Esophagus muscularis mucosa (tissue), 4 donors: ENCODE measurements around the gene DFFB. TPM values are rescaled to one million over a fixed set of nuclear protein-coding genes. Genes with fewer than 3 reads are reported as not detected.

Experiments used
- DNase-seq: peaks from one replicate; pipeline ENCODE4 v3.0.0-alpha.2; 2017; ENCODE audit errors: extremely low spot score
- H3K27ac ChIP-seq, 4 donors: fragments of 200-600 bp; sonication (generic); replicated peaks in 1 of 4; 1 replicate in 3 of 4; 2 replicates in 1 of 4; pipeline ENCODE4 v1.5.1; 2016 to 2019; ENCODE audit warnings: mild to moderate bottlenecking in 1 of 4
- H3K27me3 ChIP-seq, 4 donors: fragments of 200-600 bp; sonication (generic); one replicate each; pipeline versions ENCODE4 v1.5.1 to v1.6.0; 2016 to 2019
- H3K36me3 ChIP-seq, 4 donors: fragments of 200-600 bp; sonication (generic); one replicate each; pipeline ENCODE4 v1.5.1; 2016 to 2019
- H3K4me1 ChIP-seq, 4 donors: fragments of 200-600 bp; sonication (generic); one replicate each; pipeline ENCODE4 v1.5.1; 2016 to 2019
- H3K4me3 ChIP-seq, 4 donors: fragments of 200-600 bp; sonication (generic); 1 replicate in 2 of 4; 2 replicates in 2 of 4; pipeline ENCODE4 v1.5.1; 2016 to 2019; ENCODE audit warnings: mild to moderate bottlenecking in 4 of 4, moderate library complexity in 1 of 4
- H3K9me3 ChIP-seq, 4 donors: fragments of 200-600 bp; sonication (generic); 1 replicate in 3 of 4; 2 replicates in 1 of 4; pipeline ENCODE4 v1.5.1; 2016 to 2019
- EP300 ChIP-seq: sonication (generic); formaldehyde crosslinking; IDR thresholded peaks from one replicate; pipeline ENCODE4 v1.6.1; 2017; ENCODE audit warnings: antibody characterized with exemption
- POLR2A ChIP-seq: fragments of 450-650 bp; IDR thresholded peaks from one replicate; pipeline ENCODE4 v1.6.1; 2017; ENCODE audit warnings: antibody characterized with exemption, moderate library complexity, mild to moderate bottlenecking, low read depth
- POLR2AphosphoS5 ChIP-seq, 2 donors: sonication (generic); formaldehyde crosslinking; IDR thresholded peaks; one replicate each; pipeline ENCODE4 v1.6.1; 2017; ENCODE audit warnings: antibody characterized with exemption in 2 of 2
- WGBS: methylation state at CpG from one replicate; pipeline ENCODE4 v1.1.5; 2018; 5-methylcytosine and 5-hydroxymethylcytosine counted together
- intact Hi-C: fragments of 100-400 bp; cut with DNase I; formaldehyde crosslinking; loops from one replicate; pipeline ENCODE4 v1.15.1; 2023
- total RNA-seq, 4 donors: library from RNA; depleted of rRNA; stranded (reverse); fragments of >200 nt; gene quantifications; one replicate each; pipeline versions ENCODE4 v1.1.0 to v1.2.1, GENCODE V29; 2016
- TF ChIP-seq, protein P1 (sequence below), 3 experiments: fragments of 200-600 bp in 2 of 3; fragments of 450-650 bp in 1 of 3; sonication (generic) in 2 of 3; IDR thresholded peaks; one replicate each; pipeline ENCODE4 v1.5.1; 2017 to 2019; ENCODE audit warnings: antibody characterized with exemption in 3 of 3, mild to moderate bottlenecking in 2 of 3, moderate library complexity in 1 of 3

Gene DFFB
- total RNA-seq, 4 donors from 2014 or later = 5.0 to 13.4 (median 5.2) TPM

DNA sequence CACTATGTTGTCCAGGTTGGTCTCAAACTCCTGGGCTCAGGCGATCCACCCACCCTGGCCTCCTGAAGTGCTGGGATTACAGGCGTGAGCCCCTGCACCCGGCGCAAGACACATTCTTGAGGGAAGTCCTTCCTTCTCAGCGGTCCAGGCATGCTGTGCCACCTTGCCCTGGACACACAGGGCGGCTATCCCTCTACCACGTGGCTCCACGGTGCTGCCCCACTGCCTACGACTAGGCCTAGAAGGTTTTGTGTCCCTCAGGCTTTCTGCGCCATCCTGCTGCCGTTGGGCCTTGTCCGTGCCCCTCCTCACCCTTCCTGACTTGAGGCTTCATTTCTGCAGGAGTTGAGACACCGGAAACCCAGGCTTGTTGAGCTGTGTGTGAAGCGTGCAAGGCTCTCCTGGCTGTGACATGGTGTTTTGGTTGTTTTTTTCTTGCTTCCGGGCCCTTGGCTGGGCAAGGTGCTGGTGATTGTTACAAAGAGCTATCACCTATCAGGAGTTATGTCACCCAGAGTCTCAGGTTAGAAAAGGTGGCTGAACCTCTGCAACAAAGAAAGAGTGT is 28.9 kb downstream of the DFFB start:
- intact Hi-C loops = no loop called here

DNA sequence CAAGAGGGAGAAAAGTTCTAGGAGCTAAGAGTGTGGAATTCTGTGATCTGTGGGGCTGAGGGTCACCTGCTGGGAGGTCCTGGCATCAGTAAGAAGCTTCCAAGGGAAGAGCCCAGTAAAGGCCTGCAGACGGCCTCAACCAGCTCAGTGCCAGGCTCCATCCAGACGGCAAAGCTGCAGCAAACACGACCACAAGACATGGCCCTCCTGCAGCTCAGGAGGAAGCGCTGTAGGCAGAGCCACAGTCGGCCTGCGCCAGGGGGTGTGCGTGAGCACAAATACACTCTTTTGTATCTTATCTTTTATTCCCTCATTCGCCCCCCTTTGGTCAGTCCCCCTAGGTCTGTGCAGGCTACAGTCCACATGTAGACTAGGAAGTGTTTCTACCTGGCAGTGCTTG is 29.4 kb downstream of the DFFB start:
- no peak for DNase-seq
- Histone ChIP-seq H3K4me3 (no peak overlapping the region), H3K9me3 (no peaks in the 10 kb centered on the region), H3K4me1 (peaks cover 0 to 4% (median 2%) of the 10 kb centered on the region in 4 donors), H3K27ac (no peak overlapping the region), H3K36me3 (peaks cover 50 to 97% (median 80%) of the 10 kb centered on the region in 4 donors), H3K27me3 (no peaks in the 10 kb centered on the region)
- no peak for TF ChIP-seq POLR2AphosphoS5 (IDR thresholded peaks at IDR 0.05)
- no peak for TF ChIP-seq EP300
- 76% methylated on average over 8 of the region's 8 CpGs for WGBS
- intact Hi-C loops = no loop called here

More for the DNA sequence above, 28.9 kb downstream of the DFFB start:
- H3K36me3 ChIP-seq = peaks cover 50 to 97% (median 77%) of the 10 kb centered on the region in 4 donors
- no peak overlapping the region for H3K27ac ChIP-seq
- DNase-seq = no peak
- no peak for TF ChIP-seq POLR2A
- no peak for TF ChIP-seq EP300
- no peak for TF ChIP-seq POLR2AphosphoS5 (IDR thresholded peaks at IDR 0.05)
- TF ChIP-seq, protein P1, sequence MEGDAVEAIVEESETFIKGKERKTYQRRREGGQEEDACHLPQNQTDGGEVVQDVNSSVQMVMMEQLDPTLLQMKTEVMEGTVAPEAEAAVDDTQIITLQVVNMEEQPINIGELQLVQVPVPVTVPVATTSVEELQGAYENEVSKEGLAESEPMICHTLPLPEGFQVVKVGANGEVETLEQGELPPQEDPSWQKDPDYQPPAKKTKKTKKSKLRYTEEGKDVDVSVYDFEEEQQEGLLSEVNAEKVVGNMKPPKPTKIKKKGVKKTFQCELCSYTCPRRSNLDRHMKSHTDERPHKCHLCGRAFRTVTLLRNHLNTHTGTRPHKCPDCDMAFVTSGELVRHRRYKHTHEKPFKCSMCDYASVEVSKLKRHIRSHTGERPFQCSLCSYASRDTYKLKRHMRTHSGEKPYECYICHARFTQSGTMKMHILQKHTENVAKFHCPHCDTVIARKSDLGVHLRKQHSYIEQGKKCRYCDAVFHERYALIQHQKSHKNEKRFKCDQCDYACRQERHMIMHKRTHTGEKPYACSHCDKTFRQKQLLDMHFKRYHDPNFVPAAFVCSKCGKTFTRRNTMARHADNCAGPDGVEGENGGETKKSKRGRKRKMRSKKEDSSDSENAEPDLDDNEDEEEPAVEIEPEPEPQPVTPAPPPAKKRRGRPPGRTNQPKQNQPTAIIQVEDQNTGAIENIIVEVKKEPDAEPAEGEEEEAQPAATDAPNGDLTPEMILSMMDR (IDR thresholded peaks at IDR 0.05) = no peak
- 90% methylated on average over 9 of the region's 15 CpGs for WGBS
- no peak overlapping the region for H3K4me3 ChIP-seq
- no peaks in the 10 kb centered on the region for H3K9me3 ChIP-seq
- peaks cover 0 to 4% (median 0%) of the 10 kb centered on the region in 4 donors for H3K4me1 ChIP-seq
- H3K27me3 ChIP-seq = no peaks in the 10 kb centered on the region

DNA sequence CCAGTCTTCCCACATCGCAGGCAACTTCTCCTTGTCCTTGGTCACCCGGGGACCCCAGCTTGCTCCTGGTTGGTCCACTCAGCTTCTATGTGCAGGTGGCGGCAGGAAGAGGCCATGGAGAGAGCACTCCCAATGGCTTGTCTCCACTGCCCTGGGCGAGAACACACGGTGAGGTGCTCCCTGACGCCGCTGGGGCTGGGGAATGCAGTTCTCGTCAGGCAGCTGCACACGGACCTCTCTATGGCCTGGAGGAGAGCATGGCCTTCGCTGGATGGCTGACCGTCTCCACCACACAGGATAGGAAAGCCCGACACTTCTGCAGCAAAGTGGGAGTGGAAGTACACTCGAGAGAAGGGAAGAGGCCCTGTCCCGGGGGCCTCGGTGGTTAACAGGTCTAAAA is 31.0 kb downstream of the DFFB start:
- WGBS = 87% methylated on average over 15 of the region's 15 CpGs
- intact Hi-C loops = no loop called here
- peaks cover 47 to 87% (median 74%) of the 10 kb centered on the region in 4 donors for H3K36me3 ChIP-seq

DNA sequence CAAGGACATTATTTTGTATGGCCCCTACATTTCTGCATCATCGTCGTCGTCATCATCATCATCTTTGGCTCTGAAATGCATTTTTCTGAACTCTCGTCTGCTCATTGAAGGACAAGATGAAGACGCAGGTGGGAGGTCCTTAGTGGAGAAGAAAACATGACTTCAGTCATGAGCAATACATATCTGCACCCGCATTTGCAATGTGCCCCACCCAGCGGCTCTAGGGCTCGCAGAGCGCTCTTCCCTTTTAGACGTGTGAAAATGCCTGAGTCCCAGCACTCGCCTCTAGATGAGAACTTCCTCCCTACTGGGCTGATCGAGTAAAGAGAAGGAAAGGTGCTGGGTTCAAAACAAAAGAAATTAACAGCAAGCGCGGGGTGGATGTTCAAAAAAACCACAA is 32.7 kb downstream of the DFFB start:
- H3K27me3 ChIP-seq = no peaks in the 10 kb centered on the region
- H3K27ac ChIP-seq = no peak overlapping the region
- TF ChIP-seq POLR2AphosphoS5 (IDR thresholded peaks at IDR 0.05) (no peak), EP300 (no peak), POLR2A (no peak)
- TF ChIP-seq, protein P1 (IDR thresholded peaks at IDR 0.05) = no peak
- peaks cover 43 to 74% (median 61%) of the 10 kb centered on the region in 4 donors for H3K36me3 ChIP-seq
- intact Hi-C loops = loop anchor here (10.0 kb wide), 1 partner anchor 95 kb away; the partner anchor contains the start of gene LRRC47
- peaks cover 4 to 27% (median 26%) of the 10 kb centered on the region in 4 donors for H3K4me1 ChIP-seq
- no peaks in the 10 kb centered on the region for H3K9me3 ChIP-seq
- no peak for DNase-seq
- WGBS = 93% methylated on average over 14 of the region's 14 CpGs
- H3K4me3 ChIP-seq = no peak overlapping the region

More for the DNA sequence above, 31.0 kb downstream of the DFFB start:
- no peak for TF ChIP-seq EP300
- TF ChIP-seq, protein P1 (IDR thresholded peaks at IDR 0.05) = no peak
- no peak for TF ChIP-seq POLR2AphosphoS5 (IDR thresholded peaks at IDR 0.05)
- no peak for TF ChIP-seq POLR2A
- peaks cover 4 to 14% (median 11%) of the 10 kb centered on the region in 4 donors for H3K4me1 ChIP-seq
- no peaks in the 10 kb centered on the region for H3K9me3 ChIP-seq
- H3K4me3 ChIP-seq = no peak overlapping the region
- H3K27ac ChIP-seq = no peak overlapping the region
- no peaks in the 10 kb centered on the region for H3K27me3 ChIP-seq
- no peak for DNase-seq

DNA sequence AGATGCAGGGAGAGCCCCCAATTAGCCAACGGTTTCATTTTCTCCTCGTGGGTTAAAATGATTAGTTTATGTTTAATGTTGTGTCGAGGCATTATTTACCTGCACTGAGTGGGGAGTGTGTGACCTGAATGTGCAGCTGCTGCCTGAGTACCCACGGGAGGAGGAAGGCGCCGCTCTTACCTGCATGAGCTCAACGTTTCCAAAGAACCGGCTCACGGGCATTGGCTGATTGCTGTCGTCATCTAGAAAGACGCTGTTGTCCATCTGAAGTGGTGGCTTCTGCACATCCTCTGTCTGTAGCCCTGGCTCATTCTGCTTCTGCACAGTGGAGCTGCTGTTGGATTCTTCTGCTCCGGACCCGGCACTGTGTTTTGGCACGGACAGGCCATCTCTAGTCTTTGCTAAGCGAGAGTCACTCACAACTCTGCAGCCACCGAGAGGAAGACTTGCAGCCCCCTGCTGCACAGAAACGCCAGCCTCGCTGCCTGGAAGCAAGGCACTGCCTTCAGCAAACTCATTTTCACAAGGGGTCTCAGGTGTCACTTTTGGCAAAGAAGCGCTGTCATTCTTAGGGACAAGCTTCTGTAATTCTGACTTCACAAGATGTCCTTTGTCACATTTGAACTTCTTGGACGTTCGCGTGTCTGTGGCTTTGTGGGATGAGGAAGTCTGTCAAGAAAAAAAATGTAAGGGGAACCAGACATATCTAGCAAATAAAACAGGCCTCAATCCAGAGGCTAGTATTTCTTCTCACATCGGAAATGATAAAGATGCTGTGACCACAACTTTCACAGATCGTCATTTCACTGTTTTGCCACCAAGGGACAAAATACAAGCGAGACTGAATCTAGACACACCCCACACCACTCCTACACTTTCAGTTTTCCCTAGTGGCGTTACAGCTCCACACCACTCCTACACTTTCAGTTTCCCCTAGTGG is 33.4 kb downstream of the DFFB start:
- 84% methylated on average over 26 of the region's 26 CpGs for WGBS
- no peaks in the 10 kb centered on the region for H3K27me3 ChIP-seq
- TF ChIP-seq POLR2AphosphoS5 (IDR thresholded peaks at IDR 0.05) = no peak
- TF ChIP-seq, protein P1 (IDR thresholded peaks at IDR 0.05) = no peak
- TF ChIP-seq EP300 = no peak
- no peak for TF ChIP-seq POLR2A
- H3K4me1 ChIP-seq = peaks cover 4 to 34% (median 34%) of the 10 kb centered on the region in 4 donors
- H3K9me3 ChIP-seq = no peaks in the 10 kb centered on the region
- peaks cover 43 to 71% (median 57%) of the 10 kb centered on the region in 4 donors for H3K36me3 ChIP-seq
- intact Hi-C loops = loop anchor here (10.0 kb wide), 1 partner anchor 96 kb away; the partner anchor contains the start of gene LRRC47
- H3K27ac ChIP-seq = no peak overlapping the region
- H3K4me3 ChIP-seq = no peak overlapping the region
- DNase-seq = no peak
